H9 (cell line): ENCODE data around the gene THSD7A. TPM values are rescaled to one million over a fixed set of nuclear protein-coding genes. Genes with fewer than 3 reads are reported as not detected.

Experiments used
- DNase-seq: peaks from one replicate; pipeline ENCODE4 v3.0.0-alpha.2; 2017
- H2AFZ ChIP-seq: one replicate; pipeline ENCODE4 v1.6.1; 2013; ENCODE audit warnings: mild to moderate bottlenecking, low read length, control low read depth, moderate library complexity
- H2AK5ac ChIP-seq: 2 replicates; pipeline ENCODE4 v1.6.1; 2013; ENCODE audit warnings: low read length, control low read depth, mixed read lengths; ENCODE audit not compliant: insufficient read length
- H2BK120ac ChIP-seq: one replicate; pipeline ENCODE4 v1.6.1; 2013; ENCODE audit warnings: low read depth, mild to moderate bottlenecking, low read length, control low read depth, inconsistent platforms; ENCODE audit not compliant: poor library complexity, severe bottlenecking
- H2BK12ac ChIP-seq: 2 replicates; pipeline ENCODE4 v1.6.1; 2013; ENCODE audit warnings: low read length, control low read depth, mixed read lengths, low read depth; ENCODE audit not compliant: insufficient read length
- H2BK15ac ChIP-seq: 2 replicates; pipeline ENCODE4 v1.6.1; 2013; ENCODE audit warnings: low read depth, low read length, control low read depth
- H2BK20ac ChIP-seq: one replicate; pipeline ENCODE4 v1.6.1; 2013; ENCODE audit warnings: low read depth, mild to moderate bottlenecking, low read length, control low read depth, inconsistent platforms; ENCODE audit not compliant: poor library complexity, severe bottlenecking
- H2BK5ac ChIP-seq: 2 replicates; pipeline ENCODE4 v1.6.1; 2013; ENCODE audit warnings: low read length, control low read depth, mixed read lengths; ENCODE audit not compliant: insufficient read length
- H3K14ac ChIP-seq: 2 replicates; pipeline ENCODE4 v1.6.1; 2013; ENCODE audit warnings: low read length, control low read depth; ENCODE audit not compliant: insufficient read depth
- H3K18ac ChIP-seq: 2 replicates; pipeline ENCODE4 v1.6.1; 2013; ENCODE audit warnings: low read depth, mild to moderate bottlenecking, mixed read lengths, low read length, control low read depth; ENCODE audit not compliant: insufficient read length
- H3K23ac ChIP-seq: 2 replicates; pipeline ENCODE4 v1.6.1; 2013; ENCODE audit warnings: low read length, control low read depth, mixed read lengths, low read depth; ENCODE audit not compliant: insufficient read length
- H3K23me2 ChIP-seq: 2 replicates; pipeline ENCODE4 v1.6.1; 2013; ENCODE audit warnings: low read depth, mild to moderate bottlenecking, mixed read lengths, low read length, control low read depth; ENCODE audit not compliant: insufficient read length, poor library complexity, severe bottlenecking
- H3K27ac ChIP-seq: 2 replicates; pipeline ENCODE4 v1.5.1; 2013; ENCODE audit warnings: low read length, control low read depth, mixed read lengths, low read depth; ENCODE audit not compliant: insufficient read length
- H3K27me3 ChIP-seq: 2 replicates; pipeline ENCODE4 v1.6.1; 2013; ENCODE audit warnings: low read length, control low read depth, inconsistent platforms; ENCODE audit not compliant: insufficient read depth
- H3K4ac ChIP-seq: 2 replicates; pipeline ENCODE4 v1.6.1; 2013; ENCODE audit warnings: low read depth, mild to moderate bottlenecking, control low read depth, inconsistent platforms, low read length, moderate library complexity
- H3K4me1 ChIP-seq: 2 replicates; pipeline ENCODE4 v1.6.1; 2013; ENCODE audit warnings: low read length, control low read depth, inconsistent platforms; ENCODE audit not compliant: insufficient read depth
- H3K4me2 ChIP-seq: 2 replicates; pipeline ENCODE4 v1.6.1; 2013; ENCODE audit warnings: low read length, control low read depth, mixed read lengths; ENCODE audit not compliant: insufficient read length, insufficient read depth
- H3K56ac ChIP-seq: 2 replicates; pipeline ENCODE4 v1.6.1; 2013; ENCODE audit warnings: low read depth, mild to moderate bottlenecking, mixed read lengths, low read length, control low read depth; ENCODE audit not compliant: insufficient read length
- H3K79me1 ChIP-seq: 2 replicates; pipeline ENCODE4 v1.6.1; 2013; ENCODE audit warnings: low read depth, mild to moderate bottlenecking, moderate library complexity, low read length, control low read depth, inconsistent platforms; ENCODE audit not compliant: insufficient read depth, poor library complexity, severe bottlenecking
- H3K79me2 ChIP-seq: 2 replicates; pipeline ENCODE4 v1.6.1; 2013; ENCODE audit warnings: low read length, control low read depth, inconsistent platforms; ENCODE audit not compliant: insufficient read depth
- H3K9ac ChIP-seq: 2 replicates; pipeline ENCODE4 v1.6.1; 2013; ENCODE audit warnings: low read length, control low read depth, mixed read lengths; ENCODE audit not compliant: insufficient read length; ENCODE audit errors: extremely low read depth
- H3K9me3 ChIP-seq: one replicate; pipeline ENCODE4 v1.6.1; 2013; ENCODE audit warnings: low read depth, low read length, inconsistent platforms; ENCODE audit not compliant: control insufficient read depth
- H3T11ph ChIP-seq: one replicate; pipeline ENCODE4 v1.6.1; 2013; ENCODE audit warnings: mild to moderate bottlenecking, low read length, control low read depth, inconsistent platforms
- H4K20me1 ChIP-seq: one replicate; pipeline ENCODE4 v1.6.1; 2013; ENCODE audit not compliant: control insufficient read depth, insufficient read length, insufficient read depth
- H4K5ac ChIP-seq: 2 replicates; pipeline ENCODE4 v1.6.1; 2013; ENCODE audit warnings: low read depth, mild to moderate bottlenecking, mixed read lengths, low read length, control low read depth; ENCODE audit not compliant: insufficient read length
- H4K8ac ChIP-seq: replicated peaks from 2 replicates; pipeline ENCODE4 v1.6.1; 2013; ENCODE audit warnings: low read length, control low read depth, mixed read lengths, low read depth; ENCODE audit not compliant: insufficient read length
- H4K91ac ChIP-seq: 2 replicates; pipeline ENCODE4 v1.6.1; 2013; ENCODE audit warnings: low read depth, mild to moderate bottlenecking, moderate library complexity, mixed read lengths, low read length, control low read depth; ENCODE audit not compliant: insufficient read length
- H3K27ac Mint-ChIP-seq, 3 experiments: 2 replicates in 2 of 3; 3 replicates in 1 of 3; pipeline ENCODE4 v1.8.0; 2020 to 2021; ENCODE audit warnings: mixed read lengths in 3 of 3, mild to moderate bottlenecking in 1 of 3, moderate library complexity in 1 of 3
- H3K27me3 Mint-ChIP-seq: 2 replicates; pipeline ENCODE4 v1.8.0; 2021; ENCODE audit warnings: low read depth, mild to moderate bottlenecking, moderate library complexity, mixed read lengths
- H3K36me3 Mint-ChIP-seq, 3 experiments: 2 replicates in 2 of 3; 3 replicates in 1 of 3; pipeline ENCODE4 v1.8.0; 2020 to 2021; ENCODE audit warnings: low read depth in 3 of 3, mixed read lengths in 3 of 3; ENCODE audit not compliant: insufficient read depth in 1 of 3
- H3K4me1 Mint-ChIP-seq, 2 experiments: 2 replicates each; pipeline ENCODE4 v1.8.0; 2020; ENCODE audit warnings: mixed read lengths in 2 of 2
- H3K4me3 Mint-ChIP-seq, 2 experiments: 2 replicates in 1 of 2; 3 replicates in 1 of 2; pipeline ENCODE4 v1.8.0; 2020 to 2021; ENCODE audit warnings: mild to moderate bottlenecking in 2 of 2, mixed read lengths in 2 of 2, moderate library complexity in 1 of 2
- H3K9me3 Mint-ChIP-seq, 2 experiments: 2 replicates in 1 of 2; 3 replicates in 1 of 2; pipeline ENCODE4 v1.8.0; 2020; ENCODE audit warnings: mild to moderate bottlenecking in 2 of 2, mixed read lengths in 2 of 2, moderate library complexity in 1 of 2
- WGBS: extraction: QIAGEN DNeasy Blood & Tissue Kit; methylation state at CpG from one replicate; pipeline ENCODE4 v1.1.7; 2013; ENCODE audit warnings: missing lambda C conversion rate, low lambda C conversion rate, mixed read lengths; ENCODE audit not compliant: insufficient read length; ENCODE audit errors: extremely low coverage; 5-methylcytosine and 5-hydroxymethylcytosine counted together
- total RNA-seq: library from RNA; stranded (reverse); gene quantifications from 2 replicates; pipeline ENCODE4 v1.2.1, GENCODE V29; 2021
- TF ChIP-seq, protein P1 (sequence below): fragments of 200-600 bp; sonication (generic); conservative IDR thresholded peaks from 3 replicates; pipeline ENCODE4 v1.8.0; 2021; ENCODE audit warnings: antibody characterized with exemption, mild to moderate bottlenecking

Gene THSD7A
- total RNA-seq, 1 experiment from 2014 or later = 0.42 TPM

DNA sequence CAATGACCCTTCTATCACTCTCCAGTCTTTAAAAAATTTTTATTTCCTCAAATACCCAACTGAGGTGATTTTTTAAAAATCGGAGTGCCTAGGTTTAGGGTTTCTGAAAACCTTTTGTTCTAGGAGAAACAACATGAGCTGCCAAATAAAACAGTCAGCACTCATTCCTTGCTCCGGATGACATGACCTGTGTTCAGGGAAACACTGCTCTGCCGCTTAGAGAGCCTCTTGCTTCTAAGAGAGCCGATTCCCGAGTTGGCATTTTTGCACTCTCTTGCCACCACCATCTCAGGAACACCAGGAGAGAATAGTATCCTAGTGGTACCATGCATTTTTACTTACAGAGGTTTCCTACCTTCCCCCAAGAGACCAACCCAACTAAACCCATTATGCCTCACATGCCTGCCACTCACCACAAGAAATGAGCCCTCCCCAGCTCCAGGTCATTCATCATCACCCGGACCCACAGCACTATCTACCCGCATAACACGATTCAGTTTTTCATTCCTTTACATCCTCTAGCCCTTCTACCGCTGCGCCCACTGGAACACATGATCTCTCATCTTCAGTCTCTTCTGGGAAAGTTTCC is 365.4 kb downstream of the THSD7A start:
- Mint-ChIP-seq H3K27ac (no peak overlapping the region), H3K27me3 (no peaks in the 10 kb centered on the region), H3K4me3 (no peak overlapping the region), H3K9me3 (no peaks in the 10 kb centered on the region), H3K4me1 (peaks cover 0 to 3% of the 10 kb centered on the region in 2 experiments; a peak in 1 of 4 replicates), H3K36me3 (no peaks in the 10 kb centered on the region)
- Histone ChIP-seq H4K20me1 (no peaks in the 10 kb centered on the region), H3K27me3 (no peaks in the 10 kb centered on the region), H3K23ac (no peak overlapping the region), H3K9ac (no peak overlapping the region), H3K27ac (no peak overlapping the region), H3K79me1 (no peaks in the 10 kb centered on the region), H3K23me2 (no peaks in the 10 kb centered on the region), H2BK20ac (no peak overlapping the region), H2AFZ (no peak overlapping the region), H4K91ac (no peak overlapping the region), H3K14ac (no peak overlapping the region), H4K8ac (no peak overlapping the region), H3K4me2 (no peak overlapping the region), H3K56ac (no peak overlapping the region), H2AK5ac (no peak overlapping the region), H3K9me3 (no peaks in the 10 kb centered on the region), H3T11ph (no peak overlapping the region), H3K4me1 (no peaks in the 10 kb centered on the region), H2BK15ac (no peak overlapping the region), H2BK120ac (no peak overlapping the region), H3K79me2 (0 out of 2 replicates have a peak, but pooled peaks cover 2% of the 10 kb centered on the region), H4K5ac (no peak overlapping the region), H3K18ac (no peak overlapping the region), H2BK12ac (no peak overlapping the region), H2BK5ac (no peak overlapping the region), H3K4ac (no peak overlapping the region)
- TF ChIP-seq, protein P1, sequence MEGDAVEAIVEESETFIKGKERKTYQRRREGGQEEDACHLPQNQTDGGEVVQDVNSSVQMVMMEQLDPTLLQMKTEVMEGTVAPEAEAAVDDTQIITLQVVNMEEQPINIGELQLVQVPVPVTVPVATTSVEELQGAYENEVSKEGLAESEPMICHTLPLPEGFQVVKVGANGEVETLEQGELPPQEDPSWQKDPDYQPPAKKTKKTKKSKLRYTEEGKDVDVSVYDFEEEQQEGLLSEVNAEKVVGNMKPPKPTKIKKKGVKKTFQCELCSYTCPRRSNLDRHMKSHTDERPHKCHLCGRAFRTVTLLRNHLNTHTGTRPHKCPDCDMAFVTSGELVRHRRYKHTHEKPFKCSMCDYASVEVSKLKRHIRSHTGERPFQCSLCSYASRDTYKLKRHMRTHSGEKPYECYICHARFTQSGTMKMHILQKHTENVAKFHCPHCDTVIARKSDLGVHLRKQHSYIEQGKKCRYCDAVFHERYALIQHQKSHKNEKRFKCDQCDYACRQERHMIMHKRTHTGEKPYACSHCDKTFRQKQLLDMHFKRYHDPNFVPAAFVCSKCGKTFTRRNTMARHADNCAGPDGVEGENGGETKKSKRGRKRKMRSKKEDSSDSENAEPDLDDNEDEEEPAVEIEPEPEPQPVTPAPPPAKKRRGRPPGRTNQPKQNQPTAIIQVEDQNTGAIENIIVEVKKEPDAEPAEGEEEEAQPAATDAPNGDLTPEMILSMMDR = no peak
- no CpG with 5 or more reads among the region's 10 CpGs for WGBS
- DNase-seq = no peak
